Lower leg skin (tissue), 3 donors: ENCODE results near the gene TRMT112.

Experiments
- POLR2A ChIP-seq, 2 donors: fragments of 450-650 bp; IDR thresholded peaks; one replicate each; pipeline ENCODE4 v1.6.1; 2016 to 2017; ENCODE audit warnings: antibody characterized with exemption in 2 of 2, mild to moderate bottlenecking in 1 of 2, moderate library complexity in 1 of 2
- TF ChIP-seq, protein P1 (sequence below), 3 donors: fragments of 450-650 bp; IDR thresholded peaks; one replicate each; pipeline ENCODE4 v1.5.1; 2016; ENCODE audit warnings: antibody characterized with exemption in 3 of 3, mild to moderate bottlenecking in 3 of 3, moderate library complexity in 2 of 3

GRCh38 chr11:64312947-64313346, 4.4 kb downstream of the TRMT112 start:
- TF ChIP-seq, protein P1, sequence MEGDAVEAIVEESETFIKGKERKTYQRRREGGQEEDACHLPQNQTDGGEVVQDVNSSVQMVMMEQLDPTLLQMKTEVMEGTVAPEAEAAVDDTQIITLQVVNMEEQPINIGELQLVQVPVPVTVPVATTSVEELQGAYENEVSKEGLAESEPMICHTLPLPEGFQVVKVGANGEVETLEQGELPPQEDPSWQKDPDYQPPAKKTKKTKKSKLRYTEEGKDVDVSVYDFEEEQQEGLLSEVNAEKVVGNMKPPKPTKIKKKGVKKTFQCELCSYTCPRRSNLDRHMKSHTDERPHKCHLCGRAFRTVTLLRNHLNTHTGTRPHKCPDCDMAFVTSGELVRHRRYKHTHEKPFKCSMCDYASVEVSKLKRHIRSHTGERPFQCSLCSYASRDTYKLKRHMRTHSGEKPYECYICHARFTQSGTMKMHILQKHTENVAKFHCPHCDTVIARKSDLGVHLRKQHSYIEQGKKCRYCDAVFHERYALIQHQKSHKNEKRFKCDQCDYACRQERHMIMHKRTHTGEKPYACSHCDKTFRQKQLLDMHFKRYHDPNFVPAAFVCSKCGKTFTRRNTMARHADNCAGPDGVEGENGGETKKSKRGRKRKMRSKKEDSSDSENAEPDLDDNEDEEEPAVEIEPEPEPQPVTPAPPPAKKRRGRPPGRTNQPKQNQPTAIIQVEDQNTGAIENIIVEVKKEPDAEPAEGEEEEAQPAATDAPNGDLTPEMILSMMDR (IDR thresholded peaks at IDR 0.05) = no peak
- TF ChIP-seq POLR2A (IDR thresholded peaks at IDR 0.05) = no peak
